K562 (cell line): ENCODE data around the gene LTA4H. TPM values are rescaled to one million over a fixed set of nuclear protein-coding genes. Genes with fewer than 3 reads are reported as not detected.

Source experiments
- ATAC-seq: fragments of 200-7000 bp; cut with Tn5 transposase; 3 replicates; pipeline ENCODE4 v1.9.1; 2020; ENCODE audit warnings: moderate library complexity
- BruUV-seq: library from RNA; stranded (reverse); fragments of 400-500 nt; replicated peaks from 2 replicates; lab custom pipeline; 2021; lab: Mats Ljungman, UMichigan
- CTCF ChIA-PET: fragments of 300-600 bp; formaldehyde crosslinking; extraction: SDS; loops from one replicate; lab custom pipeline; 2021; ENCODE audit warnings: low intra/inter-chr PET ratio; lab: Yijun Ruan, JAX
- POLR2A ChIA-PET: fragments of 300-600, 350-650 bp; sonication (Branson Sonifier 250); formaldehyde crosslinking; extraction: SDS; loops from one replicate; lab custom pipeline; 2021; ENCODE audit warnings: antibody characterized with exemption, inconsistent platforms; lab: Yijun Ruan, JAX
- DNase-seq, 4 experiments: peaks; one replicate each; pipeline versions ENCODE4 v3.0.0 to v3.0.0-alpha.2; 2011 to 2018; ENCODE audit warnings: low spot score in 3 of 4, mixed read lengths in 3 of 4; ENCODE audit errors: extremely low read depth in 1 of 4
- FAIRE-seq: peaks from 2 replicates; lab custom pipeline; 2011; peaks lifted over from hg19 to GRCh38; lab: Jason Lieb, UNC
- H2AFZ ChIP-seq: 2 replicates; pipeline ENCODE4 v1.6.0; 2011; ENCODE audit warnings: low read depth, low read length, control low read depth, inconsistent platforms
- H3K27ac ChIP-seq: fragments of 200-600 bp; 3 replicates; pipeline ENCODE4 v1.8.0; 2011; ENCODE audit warnings: low read depth, mild to moderate bottlenecking, control low read depth, inconsistent platforms, low read length, moderate library complexity, mixed read lengths; ENCODE audit errors: extremely low read depth
- H3K27me3 ChIP-seq, 2 experiments: fragments of 300-600 bp in 1 of 2; 2 replicates in 1 of 2; 3 replicates in 1 of 2; pipeline versions ENCODE4 v1.6.0 to v1.8.0; 2011; ENCODE audit warnings: inconsistent platforms in 2 of 2, low read length in 2 of 2, mild to moderate bottlenecking in 1 of 2, mixed read lengths in 1 of 2, moderate library complexity in 1 of 2; ENCODE audit not compliant: control insufficient read depth in 2 of 2, insufficient read depth in 2 of 2
- H3K36me3 ChIP-seq: fragments of 300-600 bp; 3 replicates; pipeline ENCODE4 v1.8.0; 2011; ENCODE audit warnings: mild to moderate bottlenecking, low read length, inconsistent platforms; ENCODE audit not compliant: control insufficient read depth, insufficient read depth
- H3K4me1 ChIP-seq, 2 experiments: fragments of 200-600 bp in 1 of 2; replicated peaks in 1 of 2; 2 replicates in 1 of 2; 3 replicates in 1 of 2; pipeline versions ENCODE4 v1.5.1 to v1.8.0; 2011; ENCODE audit warnings: inconsistent platforms in 2 of 2, low read length in 2 of 2, mild to moderate bottlenecking in 1 of 2, mixed read lengths in 1 of 2, moderate library complexity in 1 of 2; ENCODE audit not compliant: control insufficient read depth in 2 of 2, insufficient read depth in 2 of 2
- H3K4me2 ChIP-seq: 2 replicates; pipeline ENCODE4 v1.6.1; 2011; ENCODE audit warnings: low read length, control low read depth, inconsistent platforms, mixed read lengths; ENCODE audit not compliant: insufficient read depth
- H3K4me3 ChIP-seq: fragments of 200-600 bp; sonication (generic), shearing (Covaris generic); 2 replicates; pipeline ENCODE4 v1.5.1; 2016; ENCODE audit warnings: control low read depth, inconsistent platforms
- H3K79me2 ChIP-seq: fragments of 200-600 bp; 3 replicates; pipeline ENCODE4 v1.8.0; 2011; ENCODE audit warnings: low read length, inconsistent platforms; ENCODE audit not compliant: control insufficient read depth, insufficient read depth
- H3K9ac ChIP-seq, 2 experiments: 2 replicates each; pipeline versions ENCODE4 v1.6.0 to v1.6.1; 2011; ENCODE audit warnings: low read depth in 2 of 2, low read length in 2 of 2, control low read depth in 1 of 2, inconsistent platforms in 1 of 2, mild to moderate bottlenecking in 1 of 2, mixed read lengths in 1 of 2; ENCODE audit not compliant: insufficient read depth in 1 of 2
- H3K9me1 ChIP-seq: one replicate; pipeline ENCODE4 v1.6.0; 2011; ENCODE audit warnings: inconsistent platforms, mild to moderate bottlenecking, low read length, moderate library complexity; ENCODE audit not compliant: control insufficient read depth, insufficient read depth
- H3K9me3 ChIP-seq: replicated peaks from 2 replicates; pipeline ENCODE4 v1.5.1; 2011; ENCODE audit warnings: low read depth, low read length, inconsistent platforms; ENCODE audit not compliant: control insufficient read depth, insufficient read depth
- H4K20me1 ChIP-seq: replicated peaks from 2 replicates; pipeline ENCODE4 v1.6.1; 2011; ENCODE audit warnings: low read length, inconsistent platforms, mixed read lengths; ENCODE audit not compliant: control insufficient read depth, insufficient read depth
- E4F1 ChIP-seq: fragments of 250-450 bp; sonication (Bioruptor Pico); IDR thresholded peaks from 2 replicates; pipeline ENCODE4 v1.5.0; 2021; ENCODE audit warnings: mild to moderate bottlenecking, borderline replicate concordance
- ELF4 ChIP-seq: fragments of 450-650 bp; formaldehyde crosslinking; IDR thresholded peaks from 2 replicates; pipeline ENCODE4 v1.4.0; 2022; ENCODE audit warnings: missing genetic modification characterization
- ETV5 ChIP-seq: sonication (generic); formaldehyde crosslinking; IDR thresholded peaks from 2 replicates; pipeline ENCODE4 v1.4.0; 2020; ENCODE audit warnings: low read depth, mild to moderate bottlenecking, missing genetic modification reagents
- FOXJ2 ChIP-seq: fragments of 200-800 bp; sonication (Bioruptor generic); IDR thresholded peaks from 2 replicates; pipeline ENCODE4 v1.6.1; 2016; ENCODE audit warnings: missing genetic modification characterization, missing compliant biosample characterization
- IFI16 ChIP-seq: fragments of 250-450 bp; sonication (Bioruptor Pico); IDR thresholded peaks from 2 replicates; pipeline ENCODE4 v2.1.2; 2022; ENCODE audit warnings: mild to moderate bottlenecking, inconsistent platforms
- JUN ChIP-seq, 2 experiments: sonication (generic) in 1 of 2; formaldehyde crosslinking in 1 of 2; IDR thresholded peaks; 2 replicates each; pipeline versions ENCODE4 v1.6.1 to v1.8.0; 2012 to 2022; ENCODE audit warnings: borderline replicate concordance in 2 of 2, mild to moderate bottlenecking in 2 of 2, improper control_type of control experiment in 1 of 2, low read depth in 1 of 2, low read length in 1 of 2, missing genetic modification reagents in 1 of 2
- RREB1 ChIP-seq: fragments of 250-450 bp; sonication (Bioruptor Pico); IDR thresholded peaks from 2 replicates; pipeline ENCODE4 v1.4.0; 2020
- WGBS: fragments of 100-300 bp; shearing (Covaris generic); methylation state at CpG from one replicate; pipeline ENCODE4 v1.1.6; 2016; ENCODE audit warnings: low coverage, mixed read lengths; ENCODE audit not compliant: insufficient coverage; ENCODE audit errors: missing lambda C conversion rate; 5-methylcytosine and 5-hydroxymethylcytosine counted together
- in situ Hi-C: fragments of 300-500 bp; cut with MboI; formaldehyde crosslinking; loops from 4 replicates; pipeline ENCODE4 v1.15.0; 2018; ENCODE audit warnings: inconsistent platforms, mixed read lengths
- intact Hi-C: fragments of 100-400 bp; cut with micrococcal nuclease; formaldehyde crosslinking; loops from 2 replicates; pipeline ENCODE4 v1.14.2; 2022
- polyA plus RNA-seq, 8 experiments: library from polyadenylated mRNA; depleted of rRNA in 4 of 8; stranded (reverse) in 5 of 8; unstranded in 3 of 8; fragments of >200 nt; fragmentation: Nextera tagmentation in 2 of 8; fragmentation: Illumina TruSeq in 1 of 8; extraction: Ambion mirVana in 2 of 8; extraction: Trizol in 1 of 8; gene quantifications; 2 replicates each; pipeline versions ENCODE4 v1.2.1 to v1.2.3, GENCODE V29; 2011 to 2014; ENCODE audit warnings: inconsistent platforms in 1 of 8, missing spikeins in 1 of 8
- total RNA-seq, 7 experiments: library from RNA; depleted of rRNA in 6 of 7; stranded (reverse); fragments of >200 nt in 6 of 7; fragmentation: Illumina TruSeq in 2 of 7; extraction: Trizol in 2 of 7; gene quantifications; 2 replicates each; pipeline versions ENCODE4 v1.2.1 to v1.2.3, GENCODE V29; 2011 to 2021; ENCODE audit warnings: low replicate concordance in 1 of 7

LTA4H gene
- total and polyA plus RNA-seq, 9 of the 15 experiments (the other 6 are each of a cell fraction or from before 2014, with no cell fraction given): 25.2 to 58.1 (median 40.5) TPM

GRCh38 chr12:95994476-95994875 is 40.9 kb downstream of the LTA4H start (continued):
- no peak for TF ChIP-seq ELF4 (CRISPR knock-in tag)

GRCh38 chr12:95993907-95994306 is 41.5 kb downstream of the LTA4H start:
- CTCF ChIA-PET: no interaction called here
- no TSS peak for BruUV-seq

More at GRCh38 chr12:95993907-95994306, 41.5 kb downstream of the LTA4H start:
- POLR2A ChIA-PET: no interaction called here
- Histone ChIP-seq H4K20me1 (no peaks in the 10 kb centered on the region; the same call in 1 of the 2 replicates), H3K27me3 (peaks cover 6 to 31% of the 10 kb centered on the region in 2 experiments; a peak in 4 of 5 replicates), H3K4me2 (no peak overlapping the region), H3K9me1 (no peaks in the 10 kb centered on the region), H3K4me3 (no peak overlapping the region), H2AFZ (no peak overlapping the region), H3K79me2 (no peaks in the 10 kb centered on the region), H3K4me1 (peaks cover 0 to 5% of the 10 kb centered on the region in 2 experiments; a peak in 1 of 5 replicates), H3K36me3 (no peaks in the 10 kb centered on the region), H3K9me3 (no peaks in the 10 kb centered on the region), H3K9ac (no peak overlapping the region), H3K27ac (no peak overlapping the region)
- 0% methylated on average over 7 of the region's 7 CpGs for WGBS
- intact Hi-C loops (loop anchor here (10.0 kb wide), 1 partner anchor 369 kb away; no protein-coding TSS in a partner anchor), in situ Hi-C loops (no loop called here)
- ATAC-seq (no peak), DNase-seq (no peak), FAIRE-seq (no peak)
- TF ChIP-seq FOXJ2: no peak
- TF ChIP-seq RREB1 (CRISPR knock-in tag): no peak
- no peak for TF ChIP-seq ETV5
- TF ChIP-seq E4F1: no peak
- TF ChIP-seq IFI16 (CRISPR knock-in tag): no peak
- no peak for TF ChIP-seq JUN (IDR thresholded peaks at IDR 0.05; ENCODE audit: borderline replicate concordance, low read depth, low read length)
- no peak for TF ChIP-seq JUN (CRISPR knock-in tag; IDR thresholded peaks at IDR 0.05; ENCODE audit: borderline replicate concordance)
